ES-I3 (cell line): ENCODE results near the gene KIAA0319L.
"Not testable (repeated sequence)": the region's sequence is repeated elsewhere in the genome, so short reads cannot be mapped to it uniquely, and the experiment has no call there.

Source experiments
- H3K36me3 ChIP-seq: 2 replicates; pipeline ENCODE4 v1.6.1; 2013; ENCODE audit warnings: mild to moderate bottlenecking, low read length, control low read depth, moderate library complexity; ENCODE audit not compliant: insufficient read depth
- H3K4me1 ChIP-seq: 2 replicates; pipeline ENCODE4 v1.6.1; 2013; ENCODE audit warnings: mild to moderate bottlenecking, control low read depth, low read length; ENCODE audit not compliant: insufficient read depth
- H3K9ac ChIP-seq: 2 replicates; pipeline ENCODE4 v1.6.1; 2013; ENCODE audit warnings: low read depth, mild to moderate bottlenecking, low read length, moderate library complexity
- H3K9me3 ChIP-seq: 2 replicates; pipeline ENCODE4 v1.6.1; 2013; ENCODE audit warnings: mild to moderate bottlenecking, low read length, moderate library complexity; ENCODE audit not compliant: control insufficient read depth, insufficient read depth

The KIAA0319L gene

GRCh38 chr1:35486858-35487408 lies 70.3 kb downstream of the KIAA0319L start:
- peaks cover 3% of the 10 kb centered on the region; the same call in 1 of the 2 replicates for H3K9me3 ChIP-seq
- H3K4me1 ChIP-seq, result no peaks in the 10 kb centered on the region
- no peak overlapping the region for H3K9ac ChIP-seq
- no peaks in the 10 kb centered on the region for H3K36me3 ChIP-seq

DNA sequence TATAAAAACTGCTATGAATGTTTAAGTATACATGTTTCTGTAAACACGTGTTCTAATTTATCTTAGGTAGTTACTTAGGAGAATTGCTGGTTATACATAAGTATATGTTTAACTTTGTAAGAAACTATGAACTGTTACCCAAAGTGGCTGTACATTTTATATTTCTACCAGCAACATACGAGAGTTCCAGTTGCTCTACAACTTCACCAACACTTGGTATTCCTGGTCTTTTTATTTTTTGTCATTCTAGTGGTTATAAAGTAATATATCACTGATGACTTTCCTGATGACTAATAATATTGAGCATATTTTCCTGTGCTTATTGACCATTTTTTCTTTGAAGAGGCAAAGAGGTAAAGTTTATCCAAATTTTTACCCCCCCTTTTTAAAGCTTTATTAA lies 76.0 kb downstream of the KIAA0319L start:
- H3K9me3 ChIP-seq, result no peaks in the 10 kb centered on the region
- H3K9ac ChIP-seq, result no peak overlapping the region
- H3K36me3 ChIP-seq, result no peaks in the 10 kb centered on the region; the same call in 1 of the 2 replicates
- H3K4me1 ChIP-seq, result no peaks in the 10 kb centered on the region

DNA sequence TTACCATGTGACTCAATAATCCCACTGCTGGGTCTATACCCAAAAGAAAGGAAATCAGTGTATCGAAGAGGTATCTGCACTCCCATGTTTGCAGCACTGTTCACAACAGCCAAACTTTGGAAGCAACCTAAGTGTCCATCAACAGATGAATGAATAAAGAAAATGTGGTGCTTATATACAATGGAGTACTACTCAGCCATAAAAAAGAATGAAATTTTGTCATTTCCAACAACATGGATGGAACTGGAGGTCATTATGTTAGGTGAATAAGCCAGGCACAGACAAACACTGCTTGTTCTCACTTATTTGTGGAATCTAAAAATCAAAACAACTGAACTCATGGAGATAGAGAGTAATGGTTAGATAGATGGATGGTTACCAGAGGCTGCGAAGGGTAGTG lies 79.3 kb downstream of the KIAA0319L start:
- H3K4me1 ChIP-seq, result no peaks in the 10 kb centered on the region
- H3K9me3 ChIP-seq, result no peaks in the 10 kb centered on the region
- no peak overlapping the region for H3K9ac ChIP-seq
- H3K36me3 ChIP-seq, result peaks cover 2% of the 10 kb centered on the region

GRCh38 chr1:35475856-35476674 lies 81.1 kb downstream of the KIAA0319L start:
- Histone ChIP-seq H3K4me1 (peaks cover 10% of the 10 kb centered on the region; the same call in 1 of the 2 replicates), H3K36me3 (peaks cover 2% of the 10 kb centered on the region)

DNA sequence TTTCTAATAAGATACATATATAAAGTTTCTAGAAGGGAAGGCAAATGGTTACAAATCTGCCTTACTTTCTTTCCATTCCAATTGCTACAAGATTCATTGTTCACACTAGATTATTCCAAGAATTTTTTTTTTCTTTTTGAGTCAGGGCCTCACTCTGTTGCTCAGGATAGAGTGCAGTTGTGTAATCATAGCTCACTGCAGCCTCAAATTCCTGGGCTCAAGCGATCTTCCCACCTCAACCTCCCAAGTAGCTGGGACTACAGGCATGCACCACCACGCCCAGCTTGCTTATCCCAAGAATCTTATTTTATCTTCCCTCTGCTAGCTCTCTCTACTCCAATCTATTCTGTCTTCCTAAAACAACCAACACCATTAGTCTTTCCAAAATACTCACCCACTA lies 81.8 kb downstream of the KIAA0319L start:
- Histone ChIP-seq H3K36me3 (peaks cover 2% of the 10 kb centered on the region), H3K9me3 (no peaks in the 10 kb centered on the region), H3K9ac (no peak overlapping the region), H3K4me1 (peaks cover 17% of the 10 kb centered on the region)

More at GRCh38 chr1:35475856-35476674, 81.1 kb downstream of the KIAA0319L start:
- no peaks in the 10 kb centered on the region for H3K9me3 ChIP-seq
- H3K9ac ChIP-seq, result no peak overlapping the region

DNA sequence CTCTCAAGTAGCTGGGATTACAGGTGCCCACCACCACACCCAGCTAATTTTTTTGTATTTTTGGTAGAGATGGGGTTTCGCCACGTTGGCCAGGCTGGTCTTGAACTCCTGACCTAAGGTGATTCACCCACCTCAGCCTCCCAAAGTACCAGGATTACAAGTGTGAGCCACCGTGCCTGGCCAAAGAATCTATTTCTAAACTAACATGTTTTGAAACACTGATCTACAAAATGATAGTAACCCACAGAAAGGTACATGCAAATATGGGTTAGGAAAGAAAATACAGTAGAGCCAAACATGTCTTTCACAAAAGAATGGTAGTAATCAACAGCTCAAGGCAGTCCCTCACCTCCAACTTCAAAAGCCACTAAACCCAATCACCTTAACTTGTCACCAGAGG lies 84.0 kb downstream of the KIAA0319L start:
- not testable (repeated sequence) for H3K9me3 ChIP-seq, H3K36me3 ChIP-seq, H3K9ac ChIP-seq
- peaks cover 17% of the 10 kb centered on the region for H3K4me1 ChIP-seq

DNA sequence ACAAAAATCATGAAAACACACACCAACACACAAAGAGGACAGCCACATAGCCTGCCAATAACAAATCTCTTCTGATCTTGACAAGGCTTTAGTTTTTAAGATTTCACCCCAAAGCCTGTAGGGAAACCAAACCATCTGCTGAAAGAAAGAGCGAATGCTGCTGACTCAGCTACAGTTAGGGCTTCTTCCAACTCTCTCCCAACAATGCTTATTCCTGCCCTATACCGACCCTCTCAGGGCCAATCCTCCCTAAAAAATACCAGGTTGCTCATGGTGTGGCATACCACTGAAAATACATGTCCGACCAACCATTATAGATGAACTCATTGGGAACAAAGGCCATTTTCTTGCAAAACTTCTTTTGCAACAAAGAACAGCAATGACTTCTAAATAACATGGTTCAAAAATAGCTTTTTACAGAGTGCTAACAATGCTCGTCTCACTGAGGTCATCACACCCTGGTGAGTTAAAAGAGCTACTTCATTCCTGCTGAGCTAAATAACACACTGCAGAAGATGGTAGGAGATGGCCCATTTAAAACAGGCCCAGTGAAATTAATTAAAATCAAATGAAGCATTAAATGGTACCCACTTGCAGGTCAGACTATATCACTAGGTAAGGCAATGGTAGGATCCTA lies 86.1 kb downstream of the KIAA0319L start:
- no peak overlapping the region for H3K9ac ChIP-seq
- H3K9me3 ChIP-seq, result peaks cover 1% of the 10 kb centered on the region; the same call in 1 of the 2 replicates
- H3K4me1 ChIP-seq, result peaks cover 17% of the 10 kb centered on the region
- peaks cover 10% of the 10 kb centered on the region; the same call in 1 of the 2 replicates for H3K36me3 ChIP-seq

DNA sequence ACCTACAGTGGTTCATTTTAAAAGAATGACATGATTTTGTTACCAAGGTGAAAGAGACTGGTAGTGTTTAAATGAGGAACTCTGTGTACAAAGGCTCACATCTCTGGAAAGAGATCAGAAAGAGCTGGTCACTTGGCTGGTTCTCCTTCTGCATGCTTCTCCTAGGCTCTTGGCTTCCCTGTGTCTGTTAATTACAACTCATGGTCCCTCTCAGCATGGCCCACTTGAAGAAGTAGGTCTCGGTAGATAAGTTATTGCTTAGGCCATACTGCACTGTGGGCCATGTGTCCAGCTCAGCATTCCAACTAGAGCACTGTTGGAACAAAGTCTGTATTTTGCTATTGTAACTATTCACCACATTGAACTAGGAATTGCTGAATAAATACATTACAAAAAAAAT lies 91.1 kb downstream of the KIAA0319L start:
- Histone ChIP-seq H3K9ac (no peak overlapping the region), H3K9me3 (peaks cover 9% of the 10 kb centered on the region), H3K4me1 (peaks cover 7% of the 10 kb centered on the region), H3K36me3 (peaks cover 32% of the 10 kb centered on the region)

- not testable (repeated sequence) for H3K9me3 ChIP-seq, H3K4me1 ChIP-seq, H3K9ac ChIP-seq
- peaks cover 38% of the 10 kb centered on the region for H3K36me3 ChIP-seq
Observed at GRCh38 chr1:35463749-35464148, 93.5 kb downstream of the KIAA0319L start.

DNA sequence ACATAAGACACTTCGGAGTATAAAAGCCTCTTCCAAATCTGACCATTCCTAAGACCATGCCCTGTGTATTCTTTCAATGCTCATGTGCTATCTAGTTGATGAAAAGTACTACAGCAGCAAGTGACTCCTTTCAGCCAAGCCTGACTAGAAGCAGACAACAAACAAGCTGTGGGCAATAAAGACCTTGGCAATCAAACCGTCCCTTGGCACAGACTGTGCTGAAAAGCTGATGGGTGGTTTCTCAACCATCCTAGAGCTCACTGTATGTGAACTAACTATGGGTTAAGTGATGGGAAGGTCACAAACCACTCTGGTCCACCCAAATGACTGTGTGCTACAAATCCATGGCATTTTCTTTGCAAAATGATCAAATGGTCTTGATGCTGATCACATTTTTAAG lies 94.0 kb downstream of the KIAA0319L start:
- Histone ChIP-seq H3K9ac (no peak overlapping the region), H3K9me3 (peaks cover 9% of the 10 kb centered on the region), H3K36me3 (peaks cover 36% of the 10 kb centered on the region), H3K4me1 (no peaks in the 10 kb centered on the region)

DNA sequence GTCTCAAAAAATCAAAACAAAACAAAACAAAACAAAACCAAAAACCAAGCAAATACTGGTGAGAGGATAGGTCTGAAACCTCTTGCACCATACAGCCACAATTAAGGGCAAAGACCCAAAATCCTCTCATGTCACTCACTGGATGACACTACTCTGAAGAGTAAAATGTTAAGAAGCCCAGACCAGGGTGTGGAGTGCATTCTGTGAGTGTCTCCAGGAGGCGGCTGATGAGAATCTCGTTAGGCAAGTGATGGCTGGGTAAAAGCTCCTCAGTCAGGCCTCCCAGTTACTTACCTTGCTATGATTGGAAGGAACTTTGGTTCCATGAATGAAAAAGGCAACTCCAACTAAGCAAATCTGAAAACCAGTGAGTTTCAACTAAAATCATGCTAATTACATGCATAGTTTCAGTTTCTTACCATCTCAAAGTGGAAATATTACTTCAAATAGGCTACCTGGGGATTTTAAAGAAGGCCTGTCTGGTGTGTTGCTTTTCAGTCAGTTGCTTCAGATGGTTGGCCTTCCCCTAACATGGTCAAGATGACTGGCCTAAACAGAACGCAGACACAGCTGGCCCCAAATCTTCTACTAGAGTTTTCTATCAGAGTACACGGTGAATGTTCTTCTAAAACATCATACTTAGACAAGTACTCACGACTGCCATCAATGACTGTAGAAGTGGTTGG lies 95.1 kb downstream of the KIAA0319L start:
- Histone ChIP-seq H3K9ac (no peak overlapping the region), H3K36me3 (peaks cover 36% of the 10 kb centered on the region), H3K4me1 (no peaks in the 10 kb centered on the region), H3K9me3 (peaks cover 9% of the 10 kb centered on the region)

- Histone ChIP-seq H3K4me1 (no peaks in the 10 kb centered on the region), H3K36me3 (peaks cover 30% of the 10 kb centered on the region), H3K9me3 (peaks cover 6% of the 10 kb centered on the region; the same call in 1 of the 2 replicates), H3K9ac (no peak overlapping the region)
Observed at GRCh38 chr1:35460796-35461195, 96.4 kb downstream of the KIAA0319L start.

GRCh38 chr1:35454616-35455015 lies 102.6 kb downstream of the KIAA0319L start:
- Histone ChIP-seq H3K36me3 (peaks cover 20% of the 10 kb centered on the region), H3K9ac (no peak overlapping the region), H3K9me3 (no peaks in the 10 kb centered on the region), H3K4me1 (no peaks in the 10 kb centered on the region)

DNA sequence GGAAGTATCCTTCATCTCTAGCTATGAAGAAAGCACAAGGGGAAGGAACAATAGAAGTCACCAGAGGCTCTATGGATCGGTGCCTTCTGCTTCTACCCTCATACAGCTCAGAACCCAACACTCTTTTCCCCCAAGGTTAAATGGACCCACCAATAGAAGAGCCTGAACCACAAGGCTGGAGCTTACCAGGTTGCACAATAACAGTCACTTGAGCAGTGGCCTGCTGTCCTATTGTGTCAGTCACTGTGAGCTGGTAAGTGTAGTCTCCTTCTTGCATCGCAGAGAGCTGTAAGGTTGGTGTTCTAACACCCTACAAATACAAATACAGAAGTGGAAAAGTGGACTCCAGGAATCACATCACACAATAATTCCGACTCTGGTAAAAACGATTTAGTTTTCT lies 103.0 kb downstream of the KIAA0319L start:
- Histone ChIP-seq H3K36me3 (peaks cover 20% of the 10 kb centered on the region), H3K4me1 (no peaks in the 10 kb centered on the region)

More for the DNA sequence above, 103.0 kb downstream of the KIAA0319L start:
- no peak overlapping the region for H3K9ac ChIP-seq
- H3K9me3 ChIP-seq, result no peaks in the 10 kb centered on the region
